ENCODE data around the gene ELF1. TPM values are rescaled to one million over a fixed set of nuclear protein-coding genes. Genes with fewer than 3 reads are reported as not detected.

The ELF1 gene
- total and polyA plus RNA-seq, 2 donors (not counting 3 experiments of a cell fraction or from before 2014, with no cell fraction given): 31.8 to 61.2 TPM

DNA sequence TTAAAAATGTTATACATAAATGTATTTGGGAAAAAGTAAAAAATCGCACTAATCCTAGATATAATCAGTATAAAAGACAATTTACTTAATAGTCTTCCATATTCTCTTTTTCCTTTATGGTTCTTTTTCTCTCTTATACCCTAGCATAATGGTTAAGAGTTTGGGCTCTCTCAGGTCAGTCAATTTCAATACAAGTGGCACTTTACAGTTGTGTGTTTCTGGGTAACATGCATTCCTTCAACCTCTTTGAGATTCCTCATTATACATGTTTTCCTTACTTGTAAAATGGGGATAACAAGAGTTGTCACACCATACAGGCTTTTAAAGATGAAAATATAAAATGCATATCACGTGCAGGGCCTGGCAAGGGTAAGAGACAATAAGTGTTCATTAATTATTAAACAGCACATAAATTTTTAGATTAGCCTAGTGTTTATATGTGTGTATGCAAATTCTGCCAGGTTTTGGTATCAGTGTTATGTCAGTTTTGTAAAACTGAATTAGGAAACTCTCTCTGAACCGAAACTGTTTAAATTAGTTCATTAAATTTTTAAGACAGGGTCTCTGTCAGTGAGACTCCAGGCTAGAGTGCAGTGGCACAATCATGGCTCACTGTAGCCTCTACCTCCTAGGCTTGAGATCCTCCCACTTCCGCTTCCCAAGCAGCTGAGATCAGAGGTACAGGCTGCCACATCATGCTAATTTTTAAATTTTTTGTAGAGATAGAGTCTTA is 49.8 kb downstream of the ELF1 start:
- CTCF ChIA-PET: interaction anchor here (1.5 kb wide), 1 partner anchor 12 kb away, joined by 4 read pairs; no protein-coding TSS in a partner anchor
- intact Hi-C loops (cut with micrococcal nuclease): no loop called here

More for the DNA sequence above, 49.8 kb downstream of the ELF1 start:
- no TSS peak for BruUV-seq (replicated peaks)
- H3K36me3 ChIP-seq (ENCODE audit: control insufficient read depth in 2 of 2, extremely low read depth in 1 of 2, insufficient read depth in 2 of 2, low read length in 2 of 2): no peaks in the 10 kb centered on the region
- no peak overlapping the region for H3K9ac ChIP-seq (replicated peaks; ENCODE audit: extremely low read depth, insufficient read depth, low read length)
- H3K9me3 ChIP-seq (replicated peaks; ENCODE audit: control insufficient read depth, insufficient read depth, low read length): no peaks in the 10 kb centered on the region
- H3K4me1 ChIP-seq (ENCODE audit: control insufficient read depth, extremely low read depth, insufficient read depth, low read length): no peaks in the 10 kb centered on the region
- dilution Hi-C loops (cut with MboI; ENCODE audit: extremely low pct_ligation_motif_present, low sequenced_read_pairs): no loop called here
- no peak overlapping the region for H2AFZ ChIP-seq (ENCODE audit: low read depth, low read length)
- no peaks in the 10 kb centered on the region for H3K27me3 ChIP-seq (ENCODE audit: control insufficient read depth in 2 of 2, insufficient read depth in 2 of 2, low read length in 2 of 2)
- no peak overlapping the region for H3K4me3 ChIP-seq (replicated peaks in 1 of 3; ENCODE audit: insufficient read depth in 1 of 3, low read depth in 1 of 3, low read length in 3 of 3)
- H3K9me1 ChIP-seq (replicated peaks; ENCODE audit: control insufficient read depth, extremely low read depth, insufficient read depth, low read length): no peaks in the 10 kb centered on the region
- no peak overlapping the region for H3K4me2 ChIP-seq (ENCODE audit: insufficient read depth, low read length)
- DNase-seq (ENCODE audit: low read depth, low spot score) (no peak), FAIRE-seq (no peak)
- POLR2A ChIA-PET: no interaction called here
- TF ChIP-seq GATA2 (IDR thresholded peaks at IDR 0.05; ENCODE audit: insufficient read depth, insufficient read length, low read depth, low read length): no peak
- no peak for TF ChIP-seq CTCF (IDR thresholded peaks at IDR 0.05; ENCODE audit: extremely low read depth in 1 of 2, insufficient read depth in 1 of 2, low read depth in 1 of 2, low read length in 2 of 2)
- TF ChIP-seq, protein P1, sequence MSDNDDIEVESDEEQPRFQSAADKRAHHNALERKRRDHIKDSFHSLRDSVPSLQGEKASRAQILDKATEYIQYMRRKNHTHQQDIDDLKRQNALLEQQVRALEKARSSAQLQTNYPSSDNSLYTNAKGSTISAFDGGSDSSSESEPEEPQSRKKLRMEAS (IDR thresholded peaks at IDR 0.05; ENCODE audit: insufficient read depth, insufficient read length): no peak
- TF ChIP-seq JUN (IDR thresholded peaks at IDR 0.05; ENCODE audit: borderline replicate concordance, insufficient read depth, insufficient read length, low read depth): no peak
- no peak for TF ChIP-seq FOS (IDR thresholded peaks at IDR 0.05; ENCODE audit: borderline replicate concordance, insufficient read depth, low read length)
- no peak for TF ChIP-seq POLR2A (IDR thresholded peaks at IDR 0.05; ENCODE audit: low read depth, low read length)
- no peak for TF ChIP-seq POLR2AphosphoS5 (IDR thresholded peaks at IDR 0.05; ENCODE audit: insufficient read depth, low read depth, low read length)
- TF ChIP-seq EZH2 (IDR thresholded peaks at IDR 0.05; ENCODE audit: borderline replicate concordance, low read depth, low read length, severe bottlenecking): no peak
- no peak for TF ChIP-seq MYC (IDR thresholded peaks at IDR 0.05; ENCODE audit: low read depth, low read length)
- H3K79me2 ChIP-seq (ENCODE audit: control insufficient read depth, insufficient read depth, low read length): peaks cover 100% of the 10 kb centered on the region
- no peak overlapping the region for H3K27ac ChIP-seq (ENCODE audit: insufficient read depth, low read depth, low read length)
- H4K20me1 ChIP-seq (replicated peaks; ENCODE audit: control insufficient read depth, extremely low read depth, insufficient read depth, low read length): peaks cover 31% of the 10 kb centered on the region
